A673 (cell line): ENCODE measurements around the gene ZC4H2. TPM values are rescaled to one million over a fixed set of nuclear protein-coding genes. Genes with fewer than 3 reads are reported as not detected.

Experiments used
- Bru-seq: library from RNA; stranded (reverse); fragments of 400-500 nt; gene quantifications from one replicate; lab custom pipeline; 2021; lab: Mats Ljungman, UMichigan
- BruChase-seq, 2 experiments: library from RNA; stranded (reverse); fragments of 400-500 nt; gene quantifications; one replicate each; lab custom pipeline; 2021; lab: Mats Ljungman, UMichigan
- BruUV-seq: library from RNA; stranded (reverse); fragments of 400-500 nt; replicated peaks from 2 replicates; lab custom pipeline; 2021; lab: Mats Ljungman, UMichigan
- CTCF ChIA-PET: fragments of 300-600 bp; sonication (Branson Sonifier 250); formaldehyde crosslinking; loops from one replicate; lab custom pipeline; 2022; ENCODE audit warnings: antibody characterized with exemption; lab: Charles Lee
- POLR2A ChIA-PET: fragments of 300-600 bp; sonication (Branson Sonifier 250); formaldehyde crosslinking; loops from one replicate; lab custom pipeline; 2022; ENCODE audit warnings: antibody characterized with exemption; ENCODE audit not compliant: low non-redundant PET; lab: Charles Lee
- DNase-seq: peaks from one replicate; pipeline ENCODE4 v3.0.0-alpha.2; 2015; ENCODE audit warnings: low spot score
- H3K27ac ChIP-seq: fragments of 200-600 bp; sonication (generic); 2 replicates; pipeline ENCODE4 v1.5.1; 2016; ENCODE audit warnings: mixed run types, low read depth, mild to moderate bottlenecking, mixed read lengths, antibody characterized with exemption, low read length; ENCODE audit not compliant: poor library complexity, severe bottlenecking
- H3K27me3 ChIP-seq: fragments of 200-600 bp; sonication (generic); replicated peaks from 2 replicates; pipeline ENCODE4 v1.6.1; 2017; ENCODE audit warnings: mixed run types, low read depth, mild to moderate bottlenecking, mixed read lengths, antibody characterized with exemption, low read length; ENCODE audit not compliant: insufficient read depth, poor library complexity
- H3K36me3 ChIP-seq: fragments of 200-600 bp; sonication (generic); 2 replicates; pipeline ENCODE4 v1.6.1; 2016; ENCODE audit warnings: mixed run types, mild to moderate bottlenecking, mixed read lengths, antibody characterized with exemption, low read length; ENCODE audit not compliant: insufficient read depth, poor library complexity, severe bottlenecking
- H3K4me1 ChIP-seq: fragments of 200-600 bp; sonication (generic); 2 replicates; pipeline ENCODE4 v1.6.1; 2017; ENCODE audit warnings: mixed run types, mild to moderate bottlenecking, mixed read lengths, antibody characterized with exemption, low read length; ENCODE audit not compliant: insufficient read depth, poor library complexity, severe bottlenecking
- H3K4me3 ChIP-seq: fragments of 200-600 bp; sonication (generic); 2 replicates; pipeline ENCODE4 v1.5.1; 2016; ENCODE audit warnings: low read depth, mixed run types, mild to moderate bottlenecking, mixed read lengths, low read length; ENCODE audit not compliant: poor library complexity, severe bottlenecking
- H3K9me3 ChIP-seq: fragments of 200-600 bp; sonication (generic); 2 replicates; pipeline ENCODE4 v1.6.1; 2016; ENCODE audit warnings: mixed run types, low read depth, mild to moderate bottlenecking, mixed read lengths, antibody characterized with exemption, low read length; ENCODE audit not compliant: poor library complexity, severe bottlenecking
- CTCF ChIP-seq: fragments of 300-800, 200-600 bp; sonication (generic); conservative IDR thresholded peaks from 2 replicates; pipeline ENCODE4 v1.5.1; 2017; ENCODE audit warnings: low read depth, mild to moderate bottlenecking, antibody characterized with exemption, low read length, moderate library complexity, mixed read lengths
- EZH2 ChIP-seq: fragments of 200-600 bp; sonication (generic); IDR thresholded peaks from 2 replicates; pipeline ENCODE4 v1.6.1; 2017; ENCODE audit warnings: borderline replicate concordance, low read depth, mild to moderate bottlenecking, mixed read lengths, antibody characterized with exemption, low read length; ENCODE audit not compliant: poor library complexity, severe bottlenecking
- intact Hi-C: fragments of 100-400 bp; cut with micrococcal nuclease; formaldehyde crosslinking; loops from one replicate; pipeline ENCODE4 v1.10.0; 2022; ENCODE audit not compliant: unreplicated experiment
- long read RNA-seq: library from polyadenylated mRNA; stranded (forward); transcript quantifications from one replicate; pipeline ENCODE4 v2.0.0, GENCODE V29; 2022
- total RNA-seq: library from RNA; stranded (reverse); gene quantifications from 2 replicates; pipeline ENCODE4 v1.2.3, GENCODE V29; 2021

ZC4H2 gene
- total RNA-seq, result not detected in 2 replicates
- percentile 3 among the genes with signal in this experiment for Bru-seq, nascent RNA
- BruChase-seq, experiment 1, labeled RNA remaining after a 2-hour chase, result percentile 8 among the genes with signal in this experiment
- percentile 7 among the genes with signal in this experiment for BruChase-seq, experiment 2, labeled RNA remaining after a 6-hour chase
- long read RNA-seq, result 0 reads

- ChIA-PET CTCF (no interaction called here), POLR2A (no interaction called here)
- no peak for DNase-seq
- Histone ChIP-seq H3K4me1 (no peaks in the 10 kb centered on the region), H3K36me3 (no peaks in the 10 kb centered on the region), H3K27ac (no peak within 1 kb of the TSS), H3K4me3 (no peak within 1 kb of the TSS), H3K9me3 (peaks cover 9% of the 10 kb centered on the region), H3K27me3 (no peaks in the 10 kb centered on the region)
- intact Hi-C loops, result no loop called here
- TF ChIP-seq CTCF, result no peak
- TF ChIP-seq EZH2, result no peak
- BruUV-seq, result no TSS peak
Observed at GRCh38 chrX:64975989-64976672, at the start of gene ZC4H2. Gene ZC4H2 (minus strand): TSS chrX:64976450. CDS start chrX:64976377, 73 bp downstream.

- ChIA-PET POLR2A (no interaction called here), CTCF (no interaction called here)
- no peak overlapping the region for H3K27ac ChIP-seq
- H3K4me1 ChIP-seq, result no peaks in the 10 kb centered on the region
- intact Hi-C loops, result no loop called here
- H3K27me3 ChIP-seq, result no peaks in the 10 kb centered on the region
- no peak for TF ChIP-seq EZH2
- TF ChIP-seq CTCF, result no peak
- DNase-seq, result no peak
- no TSS peak for BruUV-seq
- H3K4me3 ChIP-seq, result no peak overlapping the region
- no peaks in the 10 kb centered on the region for H3K9me3 ChIP-seq
- H3K36me3 ChIP-seq, result no peaks in the 10 kb centered on the region
Observed at GRCh38 chrX:65017451-65017850, 41.2 kb upstream of the ZC4H2 start.

GRCh38 chrX:65014230-65014629, 38.0 kb upstream of the ZC4H2 start:
- CTCF ChIA-PET, result no interaction called here
- Histone ChIP-seq H3K4me3 (no peak overlapping the region), H3K4me1 (no peaks in the 10 kb centered on the region), H3K36me3 (no peaks in the 10 kb centered on the region), H3K27me3 (no peaks in the 10 kb centered on the region), H3K27ac (no peak overlapping the region), H3K9me3 (peaks cover 5% of the 10 kb centered on the region)
- no peak for DNase-seq
- no TSS peak for BruUV-seq
- POLR2A ChIA-PET, result no interaction called here
- intact Hi-C loops, result no loop called here
- no peak for TF ChIP-seq CTCF
- TF ChIP-seq EZH2, result no peak
